HG02885 (cell line): Measurements from ENCODE around the gene GLOD5.

Experiments used
- ATAC-seq: cut with Tn5 transposase; IDR thresholded peaks from one replicate; pipeline ENCODE4 v1.9.1; 2021; ENCODE audit warnings: mild to moderate bottlenecking; ENCODE audit not compliant: unreplicated experiment, poor library complexity

GLOD5 gene

DNA sequence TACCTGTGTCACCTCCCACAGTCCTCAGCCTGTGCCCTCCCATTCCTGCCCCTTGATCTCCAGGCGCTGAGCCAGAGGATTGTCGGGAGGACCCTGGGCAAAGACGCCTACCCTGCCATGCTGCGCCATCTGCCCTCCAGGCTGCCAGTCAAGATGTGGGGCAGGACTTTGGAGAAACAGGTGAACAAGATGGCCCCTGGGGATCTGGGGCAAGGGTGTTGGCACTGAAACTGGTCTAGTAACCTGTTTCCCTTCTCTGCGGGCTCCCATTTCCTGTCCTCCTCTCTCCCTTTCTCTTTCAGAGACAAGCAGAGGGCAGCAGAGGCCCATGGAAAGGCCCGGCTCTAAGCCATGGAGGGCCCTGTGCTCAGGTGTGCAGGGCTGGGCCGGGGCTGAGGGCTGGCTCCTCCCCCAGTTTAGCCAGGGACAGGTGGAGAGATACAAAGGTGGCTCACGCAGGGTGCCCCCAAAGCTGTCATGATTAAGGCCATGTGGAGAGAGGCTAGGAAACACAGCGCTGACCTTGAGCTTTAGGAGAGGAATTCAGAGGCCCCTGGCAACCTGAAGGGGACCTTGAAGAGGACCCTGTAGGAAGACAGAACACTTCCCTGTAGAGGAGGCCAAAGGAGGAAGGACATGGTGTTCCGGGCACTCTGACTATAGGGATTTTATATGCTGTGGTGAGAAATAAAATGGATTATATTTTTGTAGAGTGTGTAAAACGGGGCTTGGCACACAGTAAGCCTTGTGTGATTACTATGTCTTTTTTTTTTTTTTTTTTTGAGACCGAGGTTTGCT lies at the start of gene GLOD5:
GLOD5 (plus strand) TSS at position 74 of the 798 bp plus-strand sequence; CDS start at position 118, 44 bp downstream.
- no peak for ATAC-seq

DNA sequence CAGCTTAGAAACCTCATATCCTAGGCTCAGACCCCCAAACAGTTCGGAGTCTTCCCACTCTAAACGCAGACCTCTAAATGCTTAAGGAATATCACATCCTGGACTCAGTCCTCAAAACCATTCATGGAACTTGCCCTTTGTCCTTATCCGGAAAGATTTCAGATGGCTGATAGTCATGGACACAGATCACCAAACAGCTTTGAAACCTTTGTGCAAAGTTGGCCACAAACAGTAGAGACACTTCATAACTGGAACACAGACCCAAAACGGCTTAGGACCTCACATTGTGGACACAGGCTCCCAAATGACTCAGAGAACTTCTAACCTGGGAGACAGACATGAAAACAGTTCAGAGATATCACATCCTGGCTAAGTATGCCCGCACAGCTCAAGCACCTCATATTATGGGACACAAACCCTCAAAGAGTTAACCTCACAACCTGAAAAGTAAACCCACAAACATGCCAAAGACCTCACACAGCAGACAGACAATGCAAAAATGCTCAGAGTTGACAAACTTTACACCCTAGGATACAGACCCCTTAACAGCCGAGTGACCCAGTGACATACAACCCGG lies 49.5 kb upstream of the GLOD5 start:
- ATAC-seq = no peak

DNA sequence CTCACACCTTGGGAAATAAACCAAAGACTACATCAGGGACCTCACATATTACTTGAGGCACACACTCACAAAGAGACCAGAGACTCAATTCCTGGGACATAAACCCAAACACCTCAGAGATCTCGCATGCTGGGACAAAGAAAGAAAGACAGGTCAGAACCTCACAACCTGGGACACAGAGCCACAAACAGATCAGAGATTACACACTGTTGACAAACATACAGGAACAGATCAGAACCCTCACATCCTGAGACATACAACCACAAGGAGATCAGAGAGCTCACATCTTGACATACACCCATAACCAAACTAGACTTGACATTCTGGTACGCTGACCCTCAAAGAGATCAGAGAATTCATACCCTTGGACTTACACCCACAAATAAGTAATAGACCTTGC lies 47.7 kb upstream of the GLOD5 start:
- no peak for ATAC-seq

DNA sequence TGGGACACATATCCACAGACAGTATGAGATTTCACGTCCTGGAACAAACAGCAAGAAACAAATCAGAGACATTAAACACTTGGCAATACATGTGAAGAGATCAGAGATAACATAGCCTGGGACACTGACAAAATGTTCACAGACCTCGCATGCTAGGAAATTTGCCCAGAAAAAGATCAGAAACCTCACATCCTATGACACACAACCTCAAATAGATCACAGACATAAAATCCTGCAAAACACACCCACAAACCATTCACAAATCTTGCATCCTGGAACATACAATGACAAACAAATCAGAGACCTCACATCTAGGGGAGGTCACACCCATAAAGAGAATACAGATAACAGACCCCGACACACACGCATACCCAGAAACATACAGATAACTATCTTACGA lies 47.0 kb upstream of the GLOD5 start:
- no peak for ATAC-seq

DNA sequence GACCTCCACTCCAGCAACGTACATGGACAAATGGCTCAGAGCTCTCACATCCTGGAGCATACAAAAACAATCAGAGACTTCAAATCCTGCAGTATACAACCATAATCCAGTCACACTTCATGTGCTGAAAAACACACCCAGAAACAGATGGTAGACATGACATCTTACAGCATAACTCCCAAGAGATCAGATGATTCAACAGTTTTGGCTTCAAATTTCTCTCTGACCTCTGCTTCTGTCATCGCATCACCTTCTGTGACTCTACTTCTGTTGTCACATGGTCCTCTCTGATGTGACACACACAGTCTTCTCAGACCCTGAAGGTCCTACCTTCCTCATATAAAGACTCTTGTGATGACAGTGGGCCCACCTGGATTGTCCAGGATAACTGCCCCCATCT lies 46.5 kb upstream of the GLOD5 start:
- no peak for ATAC-seq

DNA sequence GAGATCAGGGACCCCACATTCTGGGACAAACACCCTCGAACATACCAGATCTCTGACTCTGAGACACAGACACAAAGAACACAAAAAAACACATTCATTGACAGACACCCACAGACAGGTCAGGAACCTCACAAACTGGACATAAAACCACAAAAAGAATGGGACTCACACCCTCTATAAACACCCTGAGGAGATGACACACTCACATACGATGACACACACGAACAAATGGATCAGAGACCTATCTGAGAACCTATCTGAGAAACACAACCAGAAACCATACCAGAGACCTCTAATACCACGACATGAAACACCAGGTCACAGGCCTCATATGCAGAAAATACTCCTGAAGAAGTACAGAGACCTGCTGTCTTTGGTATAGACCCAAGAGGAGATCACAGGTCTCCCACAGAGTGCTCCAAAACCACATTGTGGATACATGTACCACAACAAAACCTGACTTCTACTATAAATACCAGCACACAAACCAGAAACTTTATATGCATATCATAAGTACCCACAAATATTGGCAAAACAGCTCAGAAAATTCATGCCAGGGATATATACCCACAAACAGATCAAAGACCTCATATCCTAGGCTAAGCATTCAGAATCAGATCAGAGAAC lies 45.6 kb upstream of the GLOD5 start:
- ATAC-seq = no peak

DNA sequence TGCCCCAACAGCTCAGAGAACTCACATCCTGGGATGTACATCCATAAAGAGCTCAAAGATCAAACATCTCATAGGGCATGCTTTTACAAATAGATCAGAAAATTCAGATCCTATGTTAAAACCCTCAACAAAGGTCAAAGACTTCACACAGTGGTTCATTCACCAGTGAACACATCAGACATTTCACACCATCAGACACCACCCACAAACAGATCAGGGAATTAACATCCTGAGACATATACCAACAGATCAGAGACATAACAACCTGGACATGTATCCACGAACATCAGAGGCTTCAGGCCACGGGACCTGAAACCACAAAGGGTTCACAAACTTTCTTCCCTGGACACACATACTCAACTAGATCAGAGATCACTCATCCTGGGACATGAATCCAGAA lies 41.6 kb upstream of the GLOD5 start:
- ATAC-seq = no peak

DNA sequence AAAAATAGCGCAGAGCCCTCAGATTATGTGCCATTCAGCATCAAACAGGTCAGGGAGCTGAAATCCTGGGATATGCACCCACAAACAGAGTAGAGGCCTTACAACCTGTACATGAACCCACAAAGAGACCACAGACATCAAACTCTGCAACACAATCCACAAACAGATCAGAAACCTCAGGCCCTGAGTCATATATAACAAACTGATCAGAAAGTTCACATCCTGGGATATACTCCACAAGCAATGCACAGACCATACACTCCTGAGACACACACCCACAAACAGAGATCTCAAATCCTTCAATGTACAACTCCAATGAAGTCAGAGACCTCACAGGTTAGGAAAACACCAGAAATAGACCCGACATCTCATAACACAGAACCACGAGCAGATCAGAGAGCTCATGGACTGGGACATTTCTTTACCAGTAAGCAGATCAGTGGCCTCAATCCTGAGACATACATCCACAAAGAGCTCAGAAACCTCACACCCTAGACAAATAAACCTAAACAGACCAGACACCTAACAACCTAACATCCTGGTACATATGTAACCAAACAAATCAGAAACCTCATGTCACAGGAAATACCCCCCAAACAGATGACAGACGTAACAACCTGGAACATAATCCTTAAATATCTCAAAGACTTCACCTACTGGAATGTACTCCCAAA lies 40.8 kb upstream of the GLOD5 start:
- no peak for ATAC-seq

DNA sequence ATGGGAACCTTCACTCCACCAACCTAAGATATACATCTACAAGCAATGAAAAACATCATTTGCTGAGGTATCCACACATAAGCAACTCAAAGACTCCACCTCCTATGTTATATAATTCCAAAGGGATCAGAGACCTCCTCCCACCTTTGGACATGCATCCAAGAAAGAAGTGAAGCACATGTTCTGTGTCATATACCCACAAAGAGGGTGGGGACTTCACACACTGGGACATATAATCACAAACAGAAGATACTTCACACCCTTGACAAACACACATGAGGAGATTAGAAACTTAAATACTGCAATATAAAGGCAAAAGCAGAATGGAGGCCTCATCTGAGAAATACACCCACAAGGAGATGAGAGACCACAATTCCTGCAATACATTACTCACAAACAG lies 39.6 kb upstream of the GLOD5 start:
- ATAC-seq = no peak

DNA sequence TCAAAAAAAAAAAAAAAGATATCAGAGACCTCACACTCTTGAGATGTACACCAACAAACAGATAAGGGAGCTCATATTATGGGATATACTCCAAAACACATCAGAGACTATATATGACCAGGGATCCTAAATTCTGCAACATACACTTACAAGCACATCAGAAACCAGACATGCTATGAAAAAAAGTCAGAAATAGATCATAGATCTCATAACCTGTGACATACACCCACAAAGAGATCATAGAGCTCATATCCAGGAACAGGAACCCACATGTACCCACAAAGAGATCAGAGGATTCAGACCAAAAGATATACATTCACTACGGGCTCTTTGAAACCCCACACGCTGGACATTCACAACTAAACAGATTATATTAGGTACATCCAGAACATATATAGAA lies 35.0 kb upstream of the GLOD5 start:
- no peak for ATAC-seq

DNA sequence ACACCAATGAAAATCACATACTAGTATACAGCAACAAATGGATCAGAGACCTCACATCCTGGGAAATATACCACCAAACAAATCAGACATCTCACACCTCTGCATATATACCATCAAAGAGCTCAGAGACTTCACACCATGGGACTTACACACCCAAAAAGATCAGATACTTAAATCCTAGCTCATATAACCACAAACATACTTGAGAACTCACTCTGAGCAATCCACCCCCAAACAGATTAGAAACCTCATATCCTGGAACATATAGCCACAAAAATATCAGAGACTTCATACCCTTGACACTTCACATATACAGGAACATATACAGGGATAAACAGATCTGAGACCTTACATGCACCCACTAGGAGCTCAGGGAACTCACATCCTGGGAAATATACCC lies 32.9 kb upstream of the GLOD5 start:
- ATAC-seq = no peak

DNA sequence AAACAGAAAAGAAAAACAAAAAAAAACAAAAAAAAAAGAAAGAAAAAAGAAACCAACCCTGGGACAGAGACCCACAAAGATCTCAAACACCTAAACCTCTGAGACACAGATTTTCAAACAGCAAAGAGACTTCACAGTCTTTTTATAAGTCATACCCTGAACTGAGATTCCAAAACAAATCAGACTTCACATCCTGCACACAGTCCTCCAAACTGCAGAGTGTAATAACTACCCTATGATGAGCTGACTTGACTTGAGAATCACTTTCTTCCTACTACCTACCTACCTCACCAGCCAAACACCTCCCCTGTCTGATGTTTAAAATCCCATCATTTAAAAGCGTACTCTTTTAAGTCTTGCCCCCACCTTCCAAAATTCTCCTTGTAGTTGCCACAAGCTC lies 25.2 kb upstream of the GLOD5 start:
- no peak for ATAC-seq

DNA sequence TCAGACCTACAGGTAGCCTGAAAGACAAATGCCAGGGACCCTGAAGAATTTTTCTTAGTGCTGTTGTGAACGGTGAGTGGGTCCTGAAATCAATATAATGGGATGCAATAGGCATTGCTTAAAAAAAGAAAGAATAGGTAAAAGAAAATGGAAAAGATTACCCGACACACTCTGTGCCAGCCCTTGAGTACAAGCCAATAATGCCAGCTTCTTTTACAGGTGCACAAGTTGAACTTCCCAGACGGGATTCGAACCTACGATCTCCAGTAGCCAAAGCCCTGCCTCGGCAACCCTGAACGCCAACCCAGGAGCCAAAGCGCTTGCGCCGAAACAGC lies 24.7 kb upstream of the GLOD5 start:
- no peak for ATAC-seq

DNA sequence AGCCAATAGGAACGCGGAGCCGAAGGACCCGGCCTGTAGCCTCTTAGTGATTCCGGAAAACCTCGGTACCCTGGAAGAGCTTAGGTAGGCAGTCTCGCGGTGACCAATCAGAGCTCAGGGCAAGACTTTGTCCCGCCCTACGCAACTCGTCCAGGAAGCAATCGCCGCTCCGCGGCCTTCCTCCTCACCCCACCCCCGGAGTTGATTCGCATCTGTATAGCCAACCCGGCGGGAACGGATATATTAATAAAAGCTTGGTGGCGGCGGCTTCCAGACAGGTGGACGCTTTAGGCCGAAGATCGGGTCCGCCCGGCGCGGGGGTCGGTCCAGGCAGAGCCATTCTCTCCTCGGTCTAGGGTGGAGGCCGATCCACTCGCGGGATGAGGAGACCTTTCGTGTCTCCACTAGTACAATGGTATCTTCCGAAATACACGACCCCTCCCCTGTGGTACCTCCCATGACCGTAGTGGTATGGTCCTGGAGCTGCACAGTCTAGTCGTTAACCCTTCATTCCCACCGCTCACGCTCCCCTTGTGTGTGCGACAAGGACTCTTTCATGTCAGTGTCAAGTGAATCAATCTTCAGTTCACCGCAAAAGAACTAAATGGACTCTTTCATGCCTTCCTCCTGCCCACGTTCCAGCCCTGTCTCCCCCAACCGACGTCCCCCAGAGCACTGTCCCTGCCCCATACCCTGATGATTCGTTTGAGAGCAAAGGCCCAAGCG lies 24.2 kb upstream of the GLOD5 start:
- peak; percentile 99 for ATAC-seq

DNA sequence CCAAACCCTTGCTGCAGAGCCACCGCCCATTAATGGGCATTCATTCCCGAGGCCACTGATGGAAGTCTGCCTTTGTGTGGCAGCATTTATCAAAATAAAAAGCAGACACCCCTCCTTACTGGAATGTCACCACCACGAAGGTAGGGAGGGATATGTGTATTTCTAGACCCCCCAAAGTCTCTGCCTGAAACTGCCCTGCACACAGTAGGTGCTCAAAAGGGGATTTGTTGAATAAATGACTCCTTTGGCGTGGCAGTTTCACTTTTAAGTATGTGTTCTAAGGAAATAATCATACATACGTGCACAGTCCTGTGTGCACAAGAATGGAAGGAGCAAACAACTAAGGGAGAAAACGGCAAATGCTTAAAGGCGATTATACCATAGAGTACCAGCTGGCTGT lies 23.6 kb upstream of the GLOD5 start:
- ATAC-seq = no peak

DNA sequence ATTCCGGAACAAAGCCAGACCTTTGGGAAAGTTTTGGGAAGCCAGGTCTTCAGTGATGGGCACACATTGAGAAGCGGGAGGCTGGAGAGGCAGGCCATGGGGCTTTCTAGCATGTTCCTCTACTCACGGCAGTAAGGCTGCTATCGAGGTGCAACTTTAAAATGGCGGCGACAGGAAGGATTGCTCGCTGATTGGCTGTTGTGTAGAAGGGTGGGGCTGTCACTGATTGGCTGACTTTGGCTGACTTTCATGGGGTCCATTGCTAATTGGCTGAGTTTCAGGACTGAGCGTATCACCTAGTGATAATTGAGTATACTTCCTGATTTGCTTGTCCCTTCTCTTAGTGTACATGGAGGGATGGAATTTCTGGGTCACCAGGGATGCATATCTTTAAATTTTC lies 19.7 kb upstream of the GLOD5 start:
- no peak for ATAC-seq

DNA sequence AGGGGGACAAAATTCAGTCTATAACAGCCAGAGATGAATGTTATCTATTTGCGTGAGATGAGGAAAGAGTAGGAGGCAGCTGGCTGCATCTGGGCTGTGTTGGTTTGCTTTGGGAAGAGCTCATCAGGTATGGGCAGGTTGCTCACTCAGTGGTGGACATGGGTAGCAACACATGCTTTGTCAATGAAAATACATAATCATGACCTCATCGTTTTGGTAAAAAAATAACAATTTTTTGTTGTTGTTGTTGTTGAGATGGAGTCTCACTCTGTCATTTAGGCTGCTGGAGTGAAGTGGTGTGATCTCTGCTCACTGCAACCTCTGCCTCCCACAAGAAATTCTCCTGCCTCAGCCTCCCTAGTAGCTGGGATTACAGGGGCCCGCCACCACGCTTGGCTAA lies 16.3 kb upstream of the GLOD5 start:
- ATAC-seq = no peak

DNA sequence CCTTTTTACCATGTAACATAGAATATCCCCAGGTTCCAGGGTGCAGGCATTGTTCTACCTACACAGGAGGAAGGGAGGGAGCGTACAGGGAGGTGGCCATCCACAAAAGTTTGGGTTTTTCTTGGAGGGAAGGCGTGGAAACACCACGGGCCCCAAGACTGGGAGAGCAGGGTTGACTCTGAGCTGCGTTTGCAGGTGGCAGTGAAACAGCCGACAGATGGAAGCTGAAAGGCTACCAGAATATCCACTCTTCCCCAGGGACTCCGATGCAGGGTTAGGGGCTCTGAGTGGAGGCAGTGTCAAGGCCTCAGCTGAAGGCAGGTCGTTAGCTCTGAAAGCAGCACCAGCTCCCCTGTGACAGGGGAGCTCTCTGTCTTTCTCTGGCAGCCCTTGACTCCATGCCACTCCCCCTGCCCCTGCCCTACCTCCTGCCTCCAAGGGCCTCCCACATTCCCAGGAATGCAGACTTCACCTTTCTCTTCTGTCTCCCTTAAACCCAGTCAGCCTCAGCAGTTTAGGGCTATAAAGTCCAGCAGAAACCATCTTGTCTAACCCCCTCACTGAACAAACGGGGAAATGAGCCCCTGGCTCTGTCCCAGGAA lies 14.0 kb upstream of the GLOD5 start:
- no peak for ATAC-seq

DNA sequence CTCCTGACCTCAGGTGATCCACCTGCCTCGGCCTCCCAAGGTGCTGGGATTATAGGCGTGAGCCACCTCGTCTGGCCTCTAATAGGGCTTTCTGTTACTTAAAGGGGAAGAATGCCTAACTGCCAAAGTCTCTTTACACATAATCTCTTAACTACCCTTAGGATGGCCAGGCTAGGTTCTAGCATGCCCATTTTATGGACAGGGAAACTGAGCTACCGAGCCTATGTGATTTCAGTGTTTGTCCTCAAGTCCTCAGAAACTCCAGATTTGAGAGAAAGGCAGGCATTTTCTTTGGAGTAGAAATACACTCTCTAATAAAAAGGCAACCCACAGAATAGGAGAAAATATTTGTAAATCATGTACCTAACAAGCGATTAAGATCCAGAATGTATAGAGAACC lies 12.4 kb upstream of the GLOD5 start:
- ATAC-seq = no peak

DNA sequence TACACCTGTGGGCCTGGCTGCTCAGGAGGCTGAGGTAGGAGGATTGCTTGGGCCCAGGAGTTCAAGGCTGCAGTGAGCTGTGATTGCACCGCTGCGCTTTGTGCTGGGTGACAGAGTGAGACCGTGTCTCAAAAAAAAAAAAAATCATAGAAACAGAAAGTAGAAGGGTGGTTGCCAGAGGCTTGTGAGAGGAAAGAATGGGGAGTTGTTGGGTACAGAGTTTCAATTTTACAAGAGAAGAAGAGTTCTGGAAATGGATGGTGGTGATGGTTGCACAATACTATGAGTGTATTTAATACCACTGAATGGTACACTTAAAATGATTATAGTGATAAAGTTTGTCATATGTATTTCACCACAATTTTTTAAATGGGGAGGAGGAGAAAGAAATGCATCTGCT lies 10.2 kb upstream of the GLOD5 start:
- ATAC-seq = no peak
